Measurements from ENCODE around the gene SPRY2.
"Not testable (repeated sequence)": the region's sequence is repeated elsewhere in the genome, so short reads cannot be mapped to it uniquely, and the experiment has no call there.

SPRY2 gene

GRCh38 chr13:80348314-80348713 lies 7.4 kb upstream of the SPRY2 start:
- no peak for DNase-seq

DNA sequence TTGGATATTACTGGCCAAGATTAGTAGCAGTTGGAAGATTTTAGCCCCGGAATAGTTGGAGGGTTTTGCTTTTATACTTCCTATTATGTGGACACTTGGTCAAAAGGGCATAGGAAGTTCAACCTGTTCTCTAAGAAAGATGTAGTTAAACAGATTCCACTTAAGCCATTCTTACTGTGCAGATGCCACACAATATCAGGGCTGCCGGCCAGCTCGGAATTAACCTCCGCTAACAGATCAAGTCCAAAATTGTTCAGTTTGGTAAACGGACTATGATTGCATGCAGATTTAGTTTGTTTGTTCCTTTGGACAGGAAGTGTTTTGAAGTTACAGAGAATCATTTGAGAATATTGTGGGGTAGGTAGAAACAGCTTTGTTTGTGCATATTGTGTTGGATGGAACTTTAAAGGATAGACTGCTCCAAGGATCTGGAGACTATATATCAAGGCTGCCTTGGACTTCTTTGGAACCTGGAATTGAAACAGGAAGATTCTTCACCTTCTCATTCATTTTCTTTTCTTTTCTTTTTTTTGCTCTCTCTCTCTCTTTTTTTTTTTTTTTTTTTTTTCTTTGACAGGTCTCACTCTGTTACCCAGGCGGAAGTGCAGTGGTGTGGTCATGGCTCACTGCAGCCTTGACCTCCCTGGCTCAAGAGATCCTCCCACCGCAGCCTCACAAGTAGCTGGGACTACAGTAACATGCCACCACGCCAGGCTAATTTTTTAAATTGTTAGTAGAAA lies 5.0 kb upstream of the SPRY2 start:
- no peak for DNase-seq

GRCh38 chr13:80344032-80344431 lies 3.1 kb upstream of the SPRY2 start:
- DNase-seq = not testable (repeated sequence)

DNA sequence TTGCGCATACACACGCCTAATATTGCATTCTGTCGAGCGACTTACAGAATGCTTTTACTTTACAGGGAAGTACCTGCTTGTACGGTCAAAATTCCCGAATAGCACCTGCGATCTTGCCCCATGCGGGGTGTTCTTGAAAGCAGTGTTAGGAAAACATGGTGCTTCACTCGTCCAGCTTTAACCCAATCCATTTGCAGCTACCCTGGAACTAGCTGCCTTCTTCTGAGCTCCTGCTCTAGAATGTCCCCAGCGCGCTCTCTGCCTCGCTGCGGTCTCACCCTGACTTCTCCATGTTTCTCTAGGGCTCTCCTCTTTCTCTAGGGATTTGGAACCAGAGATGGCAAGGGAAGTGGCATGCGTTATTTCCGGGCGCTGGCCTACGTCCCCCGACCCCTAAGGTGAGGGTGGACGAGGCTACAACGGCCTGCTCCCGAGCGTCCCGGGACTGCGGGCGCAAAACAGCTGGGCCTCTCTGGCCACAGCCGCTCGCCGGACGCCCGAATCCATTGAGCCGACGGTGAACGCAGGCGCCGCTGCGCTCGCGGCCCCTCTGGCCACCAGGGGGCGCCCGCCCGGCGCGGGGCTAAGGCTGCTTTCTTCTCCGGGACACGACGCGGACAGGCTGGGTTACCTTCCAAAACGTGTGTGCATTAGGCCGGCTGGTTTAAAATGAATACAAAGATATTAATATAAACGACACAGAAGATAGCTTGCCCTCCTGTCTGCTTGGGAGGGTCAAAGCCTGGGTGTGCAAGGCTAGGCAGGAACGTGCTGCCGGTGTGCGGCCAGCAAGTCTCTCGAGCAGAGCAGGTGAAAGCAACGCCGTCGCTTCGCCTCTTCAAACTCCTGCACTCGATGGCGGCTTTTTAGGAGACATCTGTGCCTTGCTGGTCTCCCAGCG lies 1.8 kb upstream of the SPRY2 start:
- peak; percentile 64 for DNase-seq

DNA sequence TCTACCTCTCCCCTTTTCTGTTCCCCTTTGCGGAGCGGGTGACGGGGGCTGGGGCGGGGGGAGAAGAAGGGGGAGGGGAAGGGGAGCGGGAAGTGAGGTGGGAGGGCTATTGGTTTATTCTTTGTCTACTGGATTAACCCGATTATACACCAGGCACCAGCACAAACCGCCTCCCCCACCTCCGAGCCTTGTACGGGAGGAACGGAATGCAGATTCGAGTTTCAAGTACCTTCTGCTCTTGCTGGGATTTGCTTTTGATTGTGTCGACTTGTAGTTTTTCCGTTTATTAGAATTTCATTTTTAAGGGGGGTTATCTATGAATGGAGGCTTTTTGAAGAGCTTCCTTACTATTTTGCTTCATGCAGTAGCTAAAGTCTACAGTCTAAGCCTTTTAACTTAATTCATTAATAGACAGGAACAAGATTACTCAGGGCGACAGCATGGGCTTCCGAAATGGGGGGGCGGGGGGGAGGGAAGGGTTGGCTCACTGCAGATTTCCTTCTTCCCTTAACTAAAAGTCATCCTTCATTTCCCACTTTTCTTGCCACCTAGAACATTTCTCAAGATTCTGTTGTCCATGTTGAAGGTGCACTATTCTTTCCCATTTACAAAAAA lies 937 bp upstream of the SPRY2 start:
- DNase-seq = no peak

DNA sequence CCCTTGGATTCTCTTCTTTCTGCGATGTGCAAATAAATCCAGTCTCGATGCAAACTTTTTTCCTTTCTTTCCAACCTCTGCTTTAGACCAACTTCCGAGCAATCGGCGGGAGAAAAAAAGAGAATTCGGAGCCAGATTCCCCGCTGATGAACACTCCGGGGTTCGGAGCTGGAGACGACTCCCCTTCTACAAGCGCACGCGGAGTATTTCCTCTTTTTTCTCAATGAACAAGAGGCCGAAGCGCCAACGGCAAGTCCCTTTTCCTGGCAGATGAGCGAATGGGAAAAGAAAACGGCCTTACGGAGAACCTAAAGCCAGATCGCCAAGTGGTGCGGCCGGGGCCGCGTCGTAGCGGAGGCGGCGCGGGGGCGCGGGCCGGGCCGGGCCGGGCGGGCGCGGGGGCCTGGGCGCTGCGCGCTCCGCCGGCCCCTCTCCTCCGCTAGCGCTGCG lies 250 bp downstream of the SPRY2 start:
- DNase-seq = no peak

- DNase-seq = peak; percentile 20
Measured at GRCh38 chr13:80339912-80340650, 845 bp downstream of the SPRY2 start.

- no peak for DNase-seq
Measured at GRCh38 chr13:80339563-80339911, 1.4 kb downstream of the SPRY2 start.

- DNase-seq = peak; percentile 15
Measured at GRCh38 chr13:80338781-80339562, 2.0 kb downstream of the SPRY2 start.

GRCh38 chr13:80337288-80338081 lies 3.4 kb downstream of the SPRY2 start:
- no peak for DNase-seq

GRCh38 chr13:80336776-80337287 lies 4.1 kb downstream of the SPRY2 start:
- DNase-seq = no peak

- DNase-seq = no peak
Measured at GRCh38 chr13:80336370-80336769, 4.6 kb downstream of the SPRY2 start.

DNA sequence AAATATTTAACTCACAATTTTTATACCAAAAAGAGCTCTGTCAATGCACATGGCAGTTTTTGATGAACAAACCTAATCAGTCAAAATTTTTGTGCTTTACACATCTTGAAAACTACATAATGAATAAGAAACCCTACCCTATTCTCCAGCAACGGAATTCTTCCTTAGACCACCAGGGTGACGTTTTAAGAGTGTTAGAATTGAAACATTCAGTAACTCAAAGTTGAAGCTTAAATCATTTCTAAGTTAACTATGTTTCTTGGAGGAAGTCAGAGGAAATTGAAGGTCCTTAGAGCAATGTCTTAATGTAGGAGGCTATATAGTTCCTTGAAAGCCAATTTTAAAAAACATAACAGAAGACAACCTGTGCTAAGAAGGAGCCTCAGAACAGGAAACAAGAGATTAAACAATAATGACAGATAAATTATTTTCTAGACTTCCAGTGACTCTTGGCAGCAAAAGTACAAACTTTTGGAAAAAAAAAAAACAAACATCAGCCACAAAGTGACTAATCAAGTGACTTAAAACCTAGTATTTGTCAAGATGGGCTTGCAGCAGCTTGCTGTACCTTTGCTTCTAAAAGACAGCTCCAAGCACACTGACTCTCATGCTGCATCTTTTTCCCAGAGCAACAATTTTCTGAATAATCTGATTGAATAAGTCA lies 6.2 kb downstream of the SPRY2 start:
- DNase-seq = no peak

GRCh38 chr13:80331984-80332383 lies 8.9 kb downstream of the SPRY2 start:
- no peak for DNase-seq

GRCh38 chr13:80329250-80329649 lies 11.7 kb downstream of the SPRY2 start:
- no peak for DNase-seq

DNA sequence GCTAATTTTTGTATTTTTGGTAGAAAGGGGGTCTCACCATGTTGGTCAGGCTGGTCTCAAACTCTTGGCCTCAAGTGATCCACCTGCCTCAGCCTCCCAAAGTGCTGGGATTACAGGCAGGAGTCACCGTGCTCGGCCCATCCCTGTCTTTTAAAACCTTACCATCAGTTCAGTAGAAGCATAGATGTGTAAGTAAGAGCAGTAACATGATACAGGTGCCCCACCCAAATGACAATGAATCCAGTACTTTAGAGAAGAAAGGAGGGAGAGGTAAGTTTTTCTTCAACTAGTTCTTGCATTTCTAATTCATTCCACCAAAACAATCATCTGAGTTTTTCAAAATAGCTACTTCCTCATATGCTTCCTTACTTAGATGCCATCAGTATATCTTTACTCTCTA lies 21.9 kb downstream of the SPRY2 start:
- no peak for DNase-seq

- DNase-seq = no peak
Measured at GRCh38 chr13:80314711-80315653, 25.9 kb downstream of the SPRY2 start.

DNA sequence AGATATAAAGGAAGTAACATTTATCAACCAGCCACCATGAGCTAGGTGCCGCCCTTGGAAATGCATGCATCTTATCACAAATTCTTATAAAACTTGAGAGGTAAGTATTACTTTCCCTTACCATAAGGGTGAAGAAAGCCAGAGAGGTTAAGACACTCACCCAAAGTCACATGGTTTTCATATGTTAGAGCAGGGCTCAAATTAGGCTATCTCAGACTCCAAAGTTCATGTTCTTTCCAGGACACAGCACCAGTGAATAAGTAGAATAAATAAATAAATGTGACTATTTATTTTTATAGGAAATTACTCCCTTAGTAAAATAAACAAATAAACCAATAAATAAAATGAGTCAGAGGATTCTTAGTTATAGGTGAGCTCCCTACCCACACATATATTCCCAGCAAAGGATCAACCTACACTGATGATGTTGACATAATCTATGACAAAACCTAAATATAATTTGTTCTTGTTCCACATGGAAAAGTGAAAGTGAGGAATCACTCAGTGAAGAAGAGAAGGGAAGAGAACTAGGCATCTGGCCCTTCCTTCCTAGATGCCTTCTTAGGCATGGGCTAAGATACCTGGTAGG lies 27.2 kb downstream of the SPRY2 start:
- no peak for DNase-seq

GRCh38 chr13:80312967-80313366 lies 28.0 kb downstream of the SPRY2 start:
- no peak for DNase-seq
